ENCODE measurements around the gene PPIL6.
A peak's percentile ranks its signal among the peaks of the same experiment; 100 is the strongest.

The PPIL6 gene

GRCh38 chr6:109440331-109441068 is at the start of gene PPIL6, which contains the start of gene SMPD2:
TSS of gene PPIL6 (minus strand) at chr6:109440628. CDS start at chr6:109440590, 38 bp downstream.
TSS of gene SMPD2 (plus strand) at chr6:109440724. CDS start at chr6:109441122, 398 bp downstream.
- peak; percentile 84 to 87 for DNase-seq

- no peak for DNase-seq
Observed at GRCh38 chr6:109488001-109488400, 47.6 kb upstream of the PPIL6 start.

GRCh38 chr6:109486068-109486467 is 45.6 kb upstream of the PPIL6 start:
- DNase-seq = no peak

GRCh38 chr6:109485266-109485935 is 45.0 kb upstream of the PPIL6 start:
- DNase-seq = no peak

GRCh38 chr6:109484122-109484521 is 43.7 kb upstream of the PPIL6 start:
- DNase-seq = no peak

- DNase-seq = no peak
Observed at GRCh38 chr6:109483735-109484057, 43.3 kb upstream of the PPIL6 start.

- peak; percentile 90 to 91 for DNase-seq
Observed at GRCh38 chr6:109482905-109483734, 42.7 kb upstream of the PPIL6 start, which contains the start of gene ZBTB24. TSS of gene ZBTB24 (minus strand) at chr6:109483219. CDS start at chr6:109482026, 1,193 bp downstream.

- no peak for DNase-seq
Observed at GRCh38 chr6:109480993-109481480, 40.6 kb upstream of the PPIL6 start.

- DNase-seq = no peak
Observed at GRCh38 chr6:109478841-109479624, 38.6 kb upstream of the PPIL6 start.

- DNase-seq = no peak
Observed at GRCh38 chr6:109478222-109478805, 37.9 kb upstream of the PPIL6 start.

- no peak for DNase-seq
Observed at GRCh38 chr6:109477725-109478124, 37.3 kb upstream of the PPIL6 start.

- no peak for DNase-seq
Observed at GRCh38 chr6:109477184-109477583, 36.8 kb upstream of the PPIL6 start.

GRCh38 chr6:109475625-109476024 is 35.2 kb upstream of the PPIL6 start:
- no peak for DNase-seq

- no peak for DNase-seq
Observed at GRCh38 chr6:109474995-109475394, 34.6 kb upstream of the PPIL6 start.

GRCh38 chr6:109473120-109473519 is 32.7 kb upstream of the PPIL6 start:
- no peak for DNase-seq

GRCh38 chr6:109472132-109472995 is 31.9 kb upstream of the PPIL6 start:
- no peak for DNase-seq

- DNase-seq = no peak
Observed at GRCh38 chr6:109471105-109471810, 30.8 kb upstream of the PPIL6 start.

GRCh38 chr6:109469591-109470189 is 29.3 kb upstream of the PPIL6 start:
- no peak for DNase-seq

- no peak for DNase-seq
Observed at GRCh38 chr6:109467696-109468095, 27.3 kb upstream of the PPIL6 start.

Data from activated T-cell treated with anti-CD3 and anti-CD28 coated beads, Interleukin-2, amount 50 U/mL, for 48 hours (primary cell).